ENCODE data around the gene SIPA1L2.

The SIPA1L2 gene

GRCh38 chr1:232610192-232610901 lies 19.6 kb downstream of the SIPA1L2 start:
- 100% methylated on average over 1 of the region's 6 CpGs for WGBS (ENCODE audit: insufficient coverage)

GRCh38 chr1:232608427-232608826 lies 21.5 kb downstream of the SIPA1L2 start:
- H3K9me3 ChIP-seq (ENCODE audit: control extremely low read depth in 1 of 5, control insufficient read depth in 4 of 5, insufficient read depth in 2 of 5, low read depth in 1 of 5, low read length in 4 of 5), result no peaks in the 10 kb centered on the region
- no peak for DNase-seq
- H3K4me1 ChIP-seq (ENCODE audit: control extremely low read depth in 1 of 4, control insufficient read depth in 4 of 4, insufficient read depth in 4 of 4, low read length in 3 of 4), result peaks cover 0 to 5% (median 2%) of the 10 kb centered on the region in 4 experiments
- H3K27ac ChIP-seq (ENCODE audit: insufficient read depth in 1 of 2, low read depth in 1 of 2, low read length in 2 of 2, poor library complexity in 1 of 2, severe bottlenecking in 2 of 2), result no peak overlapping the region
- H3K27me3 ChIP-seq (replicated peaks in 2 of 5; ENCODE audit: control insufficient read depth in 4 of 5, insufficient read depth in 5 of 5, low read length in 4 of 5), result no peaks in the 10 kb centered on the region
- H3K36me3 ChIP-seq (ENCODE audit: control insufficient read depth in 4 of 4, insufficient read depth in 4 of 4, low read length in 3 of 4), result no peaks in the 10 kb centered on the region
- ChIA-PET POLR2A (no interaction called here), CTCF (no interaction called here)
- no peak overlapping the region for H3K4me3 ChIP-seq (ENCODE audit: control insufficient read depth in 1 of 7, extremely low read depth in 1 of 7, insufficient read depth in 4 of 7, low read depth in 2 of 7, low read length in 6 of 7)
- WGBS (ENCODE audit: insufficient coverage), result 96% methylated on average over 4 of the region's 4 CpGs

More at GRCh38 chr1:232610192-232610901, 19.6 kb downstream of the SIPA1L2 start:
- ChIA-PET CTCF (no interaction called here), POLR2A (no interaction called here)
- Histone ChIP-seq H3K36me3 (ENCODE audit: control insufficient read depth in 4 of 4, insufficient read depth in 4 of 4, low read length in 3 of 4) (no peaks in the 10 kb centered on the region), H3K27ac (ENCODE audit: insufficient read depth in 1 of 2, low read depth in 1 of 2, low read length in 2 of 2, poor library complexity in 1 of 2, severe bottlenecking in 2 of 2) (no peak overlapping the region), H3K4me1 (ENCODE audit: control extremely low read depth in 1 of 4, control insufficient read depth in 4 of 4, insufficient read depth in 4 of 4, low read length in 3 of 4) (peaks cover 0 to 5% (median 2%) of the 10 kb centered on the region in 4 experiments), H3K27me3 (replicated peaks in 2 of 5; ENCODE audit: control insufficient read depth in 4 of 5, insufficient read depth in 5 of 5, low read length in 4 of 5) (no peaks in the 10 kb centered on the region), H3K9me3 (ENCODE audit: control extremely low read depth in 1 of 5, control insufficient read depth in 4 of 5, insufficient read depth in 2 of 5, low read depth in 1 of 5, low read length in 4 of 5) (no peaks in the 10 kb centered on the region), H3K4me3 (ENCODE audit: control insufficient read depth in 1 of 7, extremely low read depth in 1 of 7, insufficient read depth in 4 of 7, low read depth in 2 of 7, low read length in 6 of 7) (no peak overlapping the region)
- no peak for DNase-seq

- ChIA-PET CTCF (interaction anchor here (0.8 to 1.3 kb wide), 3 partner anchors 12 to 25 kb away, joined by 3 to 5 read pairs (median 3); no protein-coding TSS in a partner anchor), POLR2A (no interaction called here)
- Histone ChIP-seq H3K9me3 (ENCODE audit: control extremely low read depth in 1 of 5, control insufficient read depth in 4 of 5, insufficient read depth in 2 of 5, low read depth in 1 of 5, low read length in 4 of 5) (no peaks in the 10 kb centered on the region), H3K27me3 (replicated peaks in 2 of 5; ENCODE audit: control insufficient read depth in 4 of 5, insufficient read depth in 5 of 5, low read length in 4 of 5) (no peaks in the 10 kb centered on the region), H3K4me1 (ENCODE audit: control extremely low read depth in 1 of 4, control insufficient read depth in 4 of 4, insufficient read depth in 4 of 4, low read length in 3 of 4) (peaks cover 3 to 18% (median 13%) of the 10 kb centered on the region in 4 experiments), H3K4me3 (ENCODE audit: control insufficient read depth in 1 of 7, extremely low read depth in 1 of 7, insufficient read depth in 4 of 7, low read depth in 2 of 7, low read length in 6 of 7) (no peak overlapping the region), H3K27ac (ENCODE audit: insufficient read depth in 1 of 2, low read depth in 1 of 2, low read length in 2 of 2, poor library complexity in 1 of 2, severe bottlenecking in 2 of 2) (no peak overlapping the region), H3K36me3 (ENCODE audit: control insufficient read depth in 4 of 4, insufficient read depth in 4 of 4, low read length in 3 of 4) (no peaks in the 10 kb centered on the region)
- 100% methylated on average over 3 of the region's 4 CpGs for WGBS (ENCODE audit: insufficient coverage)
- peak; percentile 12 to 46 (median 40) for DNase-seq
These were observed 27.3 kb downstream of the SIPA1L2 start for GRCh38 chr1:232602622-232603021.

- WGBS (ENCODE audit: insufficient coverage), result 100% methylated on average over 2 of the region's 6 CpGs
- peak in 2 of 3 donors; percentile 39 for DNase-seq
- POLR2A ChIA-PET, result no interaction called here
- no peak overlapping the region for H3K27ac ChIP-seq (ENCODE audit: insufficient read depth in 1 of 2, low read depth in 1 of 2, low read length in 2 of 2, poor library complexity in 1 of 2, severe bottlenecking in 2 of 2)
- H3K27me3 ChIP-seq (replicated peaks in 2 of 5; ENCODE audit: control insufficient read depth in 4 of 5, insufficient read depth in 5 of 5, low read length in 4 of 5), result no peaks in the 10 kb centered on the region
- no peaks in the 10 kb centered on the region for H3K36me3 ChIP-seq (ENCODE audit: control insufficient read depth in 4 of 4, insufficient read depth in 4 of 4, low read length in 3 of 4)
- CTCF ChIA-PET, result no interaction called here
- no peaks in the 10 kb centered on the region for H3K9me3 ChIP-seq (ENCODE audit: control extremely low read depth in 1 of 5, control insufficient read depth in 4 of 5, insufficient read depth in 2 of 5, low read depth in 1 of 5, low read length in 4 of 5)
- no peak overlapping the region for H3K4me3 ChIP-seq (ENCODE audit: control insufficient read depth in 1 of 7, extremely low read depth in 1 of 7, insufficient read depth in 4 of 7, low read depth in 2 of 7, low read length in 6 of 7)
- peaks cover 3 to 18% (median 13%) of the 10 kb centered on the region in 4 experiments for H3K4me1 ChIP-seq (ENCODE audit: control extremely low read depth in 1 of 4, control insufficient read depth in 4 of 4, insufficient read depth in 4 of 4, low read length in 3 of 4)
These were observed 29.3 kb downstream of the SIPA1L2 start for GRCh38 chr1:232600424-232601258.

GRCh38 chr1:232599178-232600041 lies 30.5 kb downstream of the SIPA1L2 start:
- H3K4me1 ChIP-seq (ENCODE audit: control extremely low read depth in 1 of 4, control insufficient read depth in 4 of 4, insufficient read depth in 4 of 4, low read length in 3 of 4), result peaks cover 3 to 18% (median 13%) of the 10 kb centered on the region in 4 experiments
- WGBS (ENCODE audit: insufficient coverage), result 72% methylated on average over 7 of the region's 11 CpGs
- CTCF ChIA-PET, result interaction anchor here (0.6 kb wide), 1 partner anchor 194 kb away, joined by 3 read pairs; no protein-coding TSS in a partner anchor
- DNase-seq, result peak in 2 of 3 donors; percentile 51 to 59
- no peaks in the 10 kb centered on the region for H3K9me3 ChIP-seq (ENCODE audit: control extremely low read depth in 1 of 5, control insufficient read depth in 4 of 5, insufficient read depth in 2 of 5, low read depth in 1 of 5, low read length in 4 of 5)
- no peak overlapping the region for H3K27ac ChIP-seq (ENCODE audit: insufficient read depth in 1 of 2, low read depth in 1 of 2, low read length in 2 of 2, poor library complexity in 1 of 2, severe bottlenecking in 2 of 2)
- no peak overlapping the region for H3K4me3 ChIP-seq (ENCODE audit: control insufficient read depth in 1 of 7, extremely low read depth in 1 of 7, insufficient read depth in 4 of 7, low read depth in 2 of 7, low read length in 6 of 7)
- POLR2A ChIA-PET, result no interaction called here
- H3K36me3 ChIP-seq (ENCODE audit: control insufficient read depth in 4 of 4, insufficient read depth in 4 of 4, low read length in 3 of 4), result no peaks in the 10 kb centered on the region
- no peaks in the 10 kb centered on the region for H3K27me3 ChIP-seq (replicated peaks in 2 of 5; ENCODE audit: control insufficient read depth in 4 of 5, insufficient read depth in 5 of 5, low read length in 4 of 5)

- Histone ChIP-seq H3K4me1 (ENCODE audit: control extremely low read depth in 1 of 4, control insufficient read depth in 4 of 4, insufficient read depth in 4 of 4, low read length in 3 of 4) (peaks cover 3 to 18% (median 13%) of the 10 kb centered on the region in 4 experiments), H3K4me3 (ENCODE audit: control insufficient read depth in 1 of 7, extremely low read depth in 1 of 7, insufficient read depth in 4 of 7, low read depth in 2 of 7, low read length in 6 of 7) (no peak overlapping the region), H3K9me3 (ENCODE audit: control extremely low read depth in 1 of 5, control insufficient read depth in 4 of 5, insufficient read depth in 2 of 5, low read depth in 1 of 5, low read length in 4 of 5) (no peaks in the 10 kb centered on the region), H3K27me3 (replicated peaks in 2 of 5; ENCODE audit: control insufficient read depth in 4 of 5, insufficient read depth in 5 of 5, low read length in 4 of 5) (no peaks in the 10 kb centered on the region), H3K36me3 (ENCODE audit: control insufficient read depth in 4 of 4, insufficient read depth in 4 of 4, low read length in 3 of 4) (no peaks in the 10 kb centered on the region), H3K27ac (ENCODE audit: insufficient read depth in 1 of 2, low read depth in 1 of 2, low read length in 2 of 2, poor library complexity in 1 of 2, severe bottlenecking in 2 of 2) (no peak overlapping the region)
- ChIA-PET POLR2A (no interaction called here), CTCF (no interaction called here)
- WGBS (ENCODE audit: insufficient coverage), result 94% methylated on average over 3 of the region's 4 CpGs
- DNase-seq, result no peak
These were observed 31.1 kb downstream of the SIPA1L2 start for GRCh38 chr1:232598837-232599177.

All from common myeloid progenitor, CD34-positive (primary cell).